ENCODE measurements around the gene MGAT3.

DNA sequence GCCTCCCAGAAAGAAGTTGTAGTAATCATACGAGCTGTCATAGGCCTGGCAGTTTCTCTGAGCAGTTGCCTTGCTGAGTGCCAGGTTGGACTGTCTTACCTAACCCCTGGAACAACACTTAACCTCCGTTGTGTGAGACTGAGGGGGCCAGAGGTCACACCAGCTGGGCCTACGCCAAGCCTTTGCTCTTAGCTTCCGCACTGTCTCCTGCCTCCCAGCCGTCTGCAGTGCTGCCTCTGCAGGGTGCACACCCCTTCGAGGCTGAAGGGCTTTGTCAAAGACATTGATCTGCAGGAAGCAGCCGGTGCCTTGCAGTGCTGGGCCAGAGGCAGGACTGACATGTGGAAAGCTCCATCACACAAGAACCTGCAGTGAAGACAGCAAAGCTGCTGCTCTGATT lies 40.5 kb upstream of the MGAT3 start:
- TF ChIP-seq, protein P1, sequence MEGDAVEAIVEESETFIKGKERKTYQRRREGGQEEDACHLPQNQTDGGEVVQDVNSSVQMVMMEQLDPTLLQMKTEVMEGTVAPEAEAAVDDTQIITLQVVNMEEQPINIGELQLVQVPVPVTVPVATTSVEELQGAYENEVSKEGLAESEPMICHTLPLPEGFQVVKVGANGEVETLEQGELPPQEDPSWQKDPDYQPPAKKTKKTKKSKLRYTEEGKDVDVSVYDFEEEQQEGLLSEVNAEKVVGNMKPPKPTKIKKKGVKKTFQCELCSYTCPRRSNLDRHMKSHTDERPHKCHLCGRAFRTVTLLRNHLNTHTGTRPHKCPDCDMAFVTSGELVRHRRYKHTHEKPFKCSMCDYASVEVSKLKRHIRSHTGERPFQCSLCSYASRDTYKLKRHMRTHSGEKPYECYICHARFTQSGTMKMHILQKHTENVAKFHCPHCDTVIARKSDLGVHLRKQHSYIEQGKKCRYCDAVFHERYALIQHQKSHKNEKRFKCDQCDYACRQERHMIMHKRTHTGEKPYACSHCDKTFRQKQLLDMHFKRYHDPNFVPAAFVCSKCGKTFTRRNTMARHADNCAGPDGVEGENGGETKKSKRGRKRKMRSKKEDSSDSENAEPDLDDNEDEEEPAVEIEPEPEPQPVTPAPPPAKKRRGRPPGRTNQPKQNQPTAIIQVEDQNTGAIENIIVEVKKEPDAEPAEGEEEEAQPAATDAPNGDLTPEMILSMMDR (conservative IDR thresholded peaks at IDR 0.05), result no peak
- no peak for TF ChIP-seq ZFX (IDR thresholded peaks at IDR 0.05)

All from C4-2B (cell line).